ENCODE measurements around the gene MBD1.
A peak's percentile ranks its signal among the peaks of the same experiment; 100 is the strongest.
"Not testable (repeated sequence)": the region's sequence is repeated elsewhere in the genome, so short reads cannot be mapped to it uniquely, and the experiment has no call there.

Gene MBD1

DNA sequence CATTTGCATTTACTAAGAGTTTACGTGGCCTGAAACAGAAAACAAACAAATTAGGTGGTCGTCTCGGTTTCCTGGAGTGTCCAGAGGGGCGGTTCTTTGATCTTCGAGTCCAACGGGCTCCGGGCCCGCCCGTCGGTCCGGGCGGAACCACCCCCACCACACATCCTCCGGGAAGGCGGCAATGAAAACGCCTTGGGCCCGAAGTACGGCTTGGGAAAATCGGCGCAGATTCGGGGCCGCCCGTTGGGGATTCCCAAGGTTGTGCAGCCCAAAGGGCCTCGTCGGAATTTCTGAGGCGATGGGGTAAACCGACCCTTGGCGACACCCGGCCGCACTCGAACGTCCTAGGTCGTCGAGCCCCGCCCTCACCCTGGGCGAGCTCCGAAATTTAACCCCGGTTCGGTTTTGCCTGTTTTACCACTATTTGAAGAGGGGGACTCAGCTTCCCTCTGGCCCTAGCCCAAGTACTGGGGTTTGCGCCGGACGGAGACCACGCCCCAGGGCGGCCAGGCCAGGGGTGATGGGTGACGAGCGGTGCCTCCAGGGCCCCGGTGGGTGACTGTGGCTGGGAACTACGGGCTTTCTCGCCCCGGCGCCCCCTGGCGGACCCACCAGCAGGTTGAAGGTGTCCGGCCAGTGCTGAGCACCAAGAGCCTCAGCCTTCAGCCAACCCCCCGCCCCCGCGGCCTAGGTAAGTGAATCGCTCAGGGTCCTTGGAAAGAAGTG lies 13.1 kb downstream of the MBD1 start:
- DNase-seq = peak; percentile 4

- DNase-seq = peak; percentile 29
Observed at GRCh38 chr18:50266248-50266704, 15.0 kb downstream of the MBD1 start, which contains the start of gene CFAP53. Gene CFAP53 (minus strand): TSS chr18:50266495. CDS start chr18:50266404, 91 bp downstream.

- no peak for DNase-seq
Observed at GRCh38 chr18:50262977-50263376, 18.3 kb downstream of the MBD1 start.

GRCh38 chr18:50250935-50251334 lies 30.4 kb downstream of the MBD1 start:
- DNase-seq = no peak

GRCh38 chr18:50249576-50249975 lies 31.7 kb downstream of the MBD1 start:
- no peak for DNase-seq

DNA sequence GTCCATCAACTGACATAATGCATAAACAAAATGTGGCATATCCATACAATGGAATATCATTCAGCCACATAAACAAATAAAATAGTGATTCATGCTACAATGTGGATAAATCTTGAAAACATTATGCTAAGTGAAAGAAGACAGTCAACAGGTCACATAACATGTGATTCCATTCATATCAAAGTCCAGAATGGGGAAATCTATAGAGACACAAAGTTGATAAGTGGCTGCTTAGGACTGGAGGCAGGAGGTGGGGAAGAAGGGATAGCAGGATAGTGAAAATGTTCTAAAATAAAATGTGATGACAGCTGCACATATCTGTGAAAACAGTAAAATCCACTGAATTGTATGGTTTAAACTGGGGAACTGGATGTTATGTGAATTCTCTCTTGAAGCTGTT lies 33.8 kb downstream of the MBD1 start:
- DNase-seq = no peak

DNA sequence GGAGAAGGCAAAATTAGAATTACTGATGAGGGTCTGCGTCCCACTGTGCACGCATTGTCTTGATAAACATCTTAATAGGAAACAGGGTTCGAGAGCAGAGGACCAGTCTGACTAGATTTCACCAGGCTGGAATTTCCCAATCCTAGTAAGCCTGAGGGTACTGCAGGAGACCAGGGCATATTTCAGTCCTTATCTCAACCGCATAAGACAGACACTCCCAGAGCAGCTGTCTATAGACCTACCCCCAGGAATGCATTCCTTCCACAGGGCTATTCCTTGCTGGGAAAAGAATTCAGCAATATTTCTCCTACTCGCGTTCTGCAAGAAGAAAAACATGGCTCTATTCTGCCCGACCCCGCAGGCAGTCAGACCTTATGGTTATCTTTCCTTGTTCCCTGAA lies 39.6 kb downstream of the MBD1 start:
- not testable (repeated sequence) for DNase-seq

DNA sequence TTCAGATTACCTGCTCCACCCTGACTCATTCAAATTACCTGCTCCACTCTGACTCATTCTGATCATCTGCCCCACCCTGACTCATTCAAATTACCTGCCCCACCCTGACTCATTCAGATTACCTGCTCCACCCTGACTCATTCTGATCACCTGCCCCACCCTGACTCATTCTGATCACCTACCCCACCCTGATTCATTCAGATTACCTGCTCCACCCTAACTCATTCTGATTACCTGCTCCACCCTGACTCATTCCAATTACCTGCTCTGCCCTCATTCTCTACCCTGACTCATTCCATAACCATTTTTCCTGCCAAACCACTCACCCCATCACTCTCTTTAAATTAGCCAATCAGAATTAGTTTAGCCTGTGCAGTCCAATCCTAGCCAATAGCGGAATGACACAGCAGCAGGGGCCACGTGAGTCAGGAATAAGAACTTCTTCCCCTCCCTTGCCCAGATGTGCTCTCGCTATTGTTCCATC lies 41.2 kb downstream of the MBD1 start:
- peak; percentile 3 for DNase-seq

GRCh38 chr18:50232419-50232818 lies 48.9 kb downstream of the MBD1 start:
- DNase-seq = no peak

DNA sequence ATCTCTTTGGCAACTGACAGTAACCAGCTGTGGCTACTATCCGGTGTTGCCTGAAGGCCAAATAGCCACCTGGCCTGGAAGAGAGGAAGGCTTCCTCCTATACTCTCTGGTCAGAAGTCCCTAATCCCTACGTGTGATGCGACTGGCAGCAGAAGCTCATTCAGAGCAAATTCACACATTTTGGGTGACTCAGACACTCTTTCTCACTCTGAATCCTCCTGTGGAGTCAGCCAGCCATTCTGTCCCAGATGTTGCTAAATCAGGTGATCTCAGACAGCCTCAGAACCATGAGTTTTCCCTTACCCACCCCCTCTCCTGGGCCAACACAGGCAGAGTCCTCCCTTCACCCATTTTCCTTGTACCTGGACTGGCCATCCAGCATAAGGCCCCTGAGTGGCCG lies 49.7 kb downstream of the MBD1 start:
- no peak for DNase-seq

DNA sequence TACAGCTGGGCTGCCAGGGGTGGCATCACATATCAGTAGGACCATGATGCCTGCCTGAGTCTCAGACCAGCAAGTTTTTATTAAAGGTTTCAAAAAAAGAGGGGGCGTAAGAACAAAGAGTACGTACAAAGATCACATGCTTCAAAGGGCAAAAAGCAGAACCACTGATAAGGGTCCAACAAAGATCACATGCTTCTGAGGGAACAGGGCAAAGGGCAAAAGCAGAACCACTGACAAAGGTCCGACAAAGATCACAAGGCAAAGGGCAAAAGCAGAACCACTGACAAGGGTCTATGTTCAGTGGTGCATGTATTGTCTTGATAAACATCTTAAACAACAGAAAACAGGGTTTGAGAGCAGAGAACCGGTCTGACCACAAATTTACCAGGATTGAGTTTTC lies 61.1 kb downstream of the MBD1 start:
- not testable (repeated sequence) for DNase-seq

Data from NCI-H226 (cell line).